ENCODE measurements around the gene TBL1X.

- no peak for TF ChIP-seq CTCF (optimal IDR thresholded peaks at IDR 0.05 in 1 of 3, IDR thresholded peaks at IDR 0.05 in 1 of 3, conservative IDR thresholded peaks at IDR 0.05 in 1 of 3; ENCODE audit: extremely low read depth in 1 of 3, insufficient read depth in 2 of 3, low read length in 3 of 3)
- TF ChIP-seq EZH2 (IDR thresholded peaks at IDR 0.05; ENCODE audit: low read length): no peak
These were observed 17.0 kb upstream of the TBL1X start for GRCh38 chrX:9447906-9448305.

Measured in keratinocyte (primary cell).